Measurements from ENCODE around the gene RIC3. TPM values are rescaled to one million over a fixed set of nuclear protein-coding genes. Genes with fewer than 3 reads are reported as not detected.

RIC3 gene
- total RNA-seq, 1 experiment from 2014 or later = not detected

DNA sequence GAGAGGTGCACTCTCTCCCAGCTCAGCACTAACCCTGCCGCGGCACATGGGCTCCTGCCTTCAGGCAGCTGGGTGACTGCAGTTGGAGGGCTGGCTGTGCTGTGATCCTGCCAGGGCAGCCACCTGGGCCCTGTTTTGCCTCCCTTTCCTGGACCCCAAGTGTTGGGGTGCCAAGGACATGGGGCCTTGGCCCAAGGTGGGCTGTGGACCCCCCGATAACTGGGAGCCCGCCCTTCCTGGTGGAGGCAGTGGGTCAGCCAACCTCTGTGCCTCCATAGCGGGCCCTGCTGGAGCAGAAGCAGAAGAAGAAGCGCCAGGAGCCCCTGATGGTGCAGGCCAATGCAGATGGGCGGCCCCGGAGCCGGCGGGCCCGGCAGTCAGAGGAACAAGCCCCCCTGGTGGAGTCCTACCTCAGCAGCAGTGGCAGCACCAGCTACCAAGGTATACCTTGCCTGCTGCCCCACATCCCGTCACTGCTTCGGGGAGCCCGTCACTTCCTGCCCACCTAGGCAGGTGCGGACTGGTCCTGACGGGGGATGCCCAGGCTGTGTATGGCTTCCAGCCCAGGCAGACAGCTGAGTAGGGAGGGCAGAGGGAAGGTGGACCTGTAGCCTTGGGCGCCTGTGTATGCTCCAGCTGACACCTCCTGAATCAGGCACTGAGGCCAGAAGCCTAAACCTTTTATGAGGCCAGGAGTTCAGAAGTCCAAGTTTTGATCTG, 78.9 kb downstream of the RIC3 start:
- Histone ChIP-seq H3K36me3 (ENCODE audit: insufficient read depth, low read length, poor library complexity, severe bottlenecking) (no peaks in the 10 kb centered on the region), H3K9me3 (ENCODE audit: low read depth, low read length, poor library complexity, severe bottlenecking) (no peaks in the 10 kb centered on the region), H3K4me3 (ENCODE audit: low read depth, low read length, poor library complexity, severe bottlenecking) (no peak overlapping the region), H3K27ac (ENCODE audit: low read depth, low read length, poor library complexity, severe bottlenecking) (no peak overlapping the region), H3K27me3 (replicated peaks; ENCODE audit: insufficient read depth, low read depth, low read length, poor library complexity) (no peaks in the 10 kb centered on the region), H3K4me1 (ENCODE audit: insufficient read depth, low read length, poor library complexity, severe bottlenecking) (no peaks in the 10 kb centered on the region)
- CTCF ChIA-PET = interaction anchor here (1.0 to 2.0 kb wide), 3 partner anchors 10 to 84 kb away, joined by 3 to 19 read pairs (median 16); no protein-coding TSS in a partner anchor
- TF ChIP-seq EZH2 (IDR thresholded peaks at IDR 0.05; ENCODE audit: borderline replicate concordance, low read depth, low read length, poor library complexity, severe bottlenecking) = no peak
- TF ChIP-seq, protein P1, sequence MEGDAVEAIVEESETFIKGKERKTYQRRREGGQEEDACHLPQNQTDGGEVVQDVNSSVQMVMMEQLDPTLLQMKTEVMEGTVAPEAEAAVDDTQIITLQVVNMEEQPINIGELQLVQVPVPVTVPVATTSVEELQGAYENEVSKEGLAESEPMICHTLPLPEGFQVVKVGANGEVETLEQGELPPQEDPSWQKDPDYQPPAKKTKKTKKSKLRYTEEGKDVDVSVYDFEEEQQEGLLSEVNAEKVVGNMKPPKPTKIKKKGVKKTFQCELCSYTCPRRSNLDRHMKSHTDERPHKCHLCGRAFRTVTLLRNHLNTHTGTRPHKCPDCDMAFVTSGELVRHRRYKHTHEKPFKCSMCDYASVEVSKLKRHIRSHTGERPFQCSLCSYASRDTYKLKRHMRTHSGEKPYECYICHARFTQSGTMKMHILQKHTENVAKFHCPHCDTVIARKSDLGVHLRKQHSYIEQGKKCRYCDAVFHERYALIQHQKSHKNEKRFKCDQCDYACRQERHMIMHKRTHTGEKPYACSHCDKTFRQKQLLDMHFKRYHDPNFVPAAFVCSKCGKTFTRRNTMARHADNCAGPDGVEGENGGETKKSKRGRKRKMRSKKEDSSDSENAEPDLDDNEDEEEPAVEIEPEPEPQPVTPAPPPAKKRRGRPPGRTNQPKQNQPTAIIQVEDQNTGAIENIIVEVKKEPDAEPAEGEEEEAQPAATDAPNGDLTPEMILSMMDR (conservative IDR thresholded peaks at IDR 0.05; ENCODE audit: low read depth, low read length) = no peak
- DNase-seq (ENCODE audit: low spot score) = no peak
- POLR2A ChIA-PET (ENCODE audit: low non-redundant PET) = no interaction called here
- BruUV-seq (replicated peaks) = no TSS peak
- intact Hi-C loops (cut with micrococcal nuclease; ENCODE audit: unreplicated experiment) = loop anchor here (10.0 kb wide), 2 partner anchors 395 to 995 kb away; no protein-coding TSS in a partner anchor

DNA sequence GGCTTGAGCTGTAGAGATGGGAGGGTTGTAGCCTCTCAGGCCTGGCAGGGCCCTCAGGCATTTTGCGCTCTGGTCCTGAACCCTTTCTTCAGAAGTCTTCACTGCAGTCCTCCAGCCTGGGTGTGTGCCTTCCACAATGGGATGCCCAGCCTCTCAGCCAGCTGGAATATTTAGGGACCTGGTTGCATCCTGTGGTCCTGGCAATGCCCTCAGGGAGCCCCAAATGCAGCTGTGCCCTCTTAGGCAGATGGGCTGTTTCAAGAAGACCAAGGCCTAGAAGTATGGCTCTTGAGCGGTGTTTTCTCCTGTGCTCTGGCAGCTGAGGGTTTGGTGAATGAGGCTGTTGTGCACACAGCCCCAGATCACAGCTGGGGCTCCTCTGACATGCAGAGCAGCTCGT, 81.1 kb downstream of the RIC3 start:
- Histone ChIP-seq H3K27me3 (replicated peaks; ENCODE audit: insufficient read depth, low read depth, low read length, poor library complexity) (no peaks in the 10 kb centered on the region), H3K27ac (ENCODE audit: low read depth, low read length, poor library complexity, severe bottlenecking) (no peak overlapping the region), H3K36me3 (ENCODE audit: insufficient read depth, low read length, poor library complexity, severe bottlenecking) (no peaks in the 10 kb centered on the region), H3K4me3 (ENCODE audit: low read depth, low read length, poor library complexity, severe bottlenecking) (no peak overlapping the region), H3K9me3 (ENCODE audit: low read depth, low read length, poor library complexity, severe bottlenecking) (no peaks in the 10 kb centered on the region), H3K4me1 (ENCODE audit: insufficient read depth, low read length, poor library complexity, severe bottlenecking) (no peaks in the 10 kb centered on the region)
- TF ChIP-seq, protein P1 (conservative IDR thresholded peaks at IDR 0.05; ENCODE audit: low read depth, low read length) = no peak
- TF ChIP-seq EZH2 (IDR thresholded peaks at IDR 0.05; ENCODE audit: borderline replicate concordance, low read depth, low read length, poor library complexity, severe bottlenecking) = no peak
- BruUV-seq (replicated peaks) = no TSS peak
- CTCF ChIA-PET = no interaction called here
- intact Hi-C loops (cut with micrococcal nuclease; ENCODE audit: unreplicated experiment) = no loop called here
- POLR2A ChIA-PET (ENCODE audit: low non-redundant PET) = no interaction called here
- DNase-seq (ENCODE audit: low spot score) = no peak

DNA sequence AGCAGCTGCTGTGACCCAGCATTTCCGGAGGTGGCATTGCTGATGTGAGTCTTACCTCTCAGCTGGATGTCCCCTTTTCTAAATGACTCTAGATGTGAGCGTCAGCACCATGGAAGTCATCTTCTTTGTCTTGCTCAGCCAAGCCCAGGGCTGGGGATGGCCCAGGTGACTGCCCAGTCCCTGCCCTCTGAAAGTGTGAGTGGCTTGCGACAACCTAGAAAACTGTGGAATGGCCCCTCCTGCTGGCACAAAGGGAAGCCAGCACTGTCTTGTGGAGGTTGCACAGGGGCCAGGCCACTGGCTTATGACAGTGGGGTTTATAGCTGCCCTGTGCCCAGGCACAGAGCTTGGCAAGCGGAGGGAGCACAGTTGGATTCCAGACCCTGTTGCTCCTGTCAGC, 81.6 kb downstream of the RIC3 start:
- Histone ChIP-seq H3K4me3 (ENCODE audit: low read depth, low read length, poor library complexity, severe bottlenecking) (no peak overlapping the region), H3K27me3 (replicated peaks; ENCODE audit: insufficient read depth, low read depth, low read length, poor library complexity) (peaks cover 1% of the 10 kb centered on the region), H3K9me3 (ENCODE audit: low read depth, low read length, poor library complexity, severe bottlenecking) (no peaks in the 10 kb centered on the region), H3K4me1 (ENCODE audit: insufficient read depth, low read length, poor library complexity, severe bottlenecking) (no peaks in the 10 kb centered on the region), H3K27ac (ENCODE audit: low read depth, low read length, poor library complexity, severe bottlenecking) (no peak overlapping the region), H3K36me3 (ENCODE audit: insufficient read depth, low read length, poor library complexity, severe bottlenecking) (no peaks in the 10 kb centered on the region)
- intact Hi-C loops (cut with micrococcal nuclease; ENCODE audit: unreplicated experiment) = no loop called here
- POLR2A ChIA-PET (ENCODE audit: low non-redundant PET) = no interaction called here
- TF ChIP-seq, protein P1 (conservative IDR thresholded peaks at IDR 0.05; ENCODE audit: low read depth, low read length) = no peak
- no peak for DNase-seq (ENCODE audit: low spot score)
- no TSS peak for BruUV-seq (replicated peaks)
- CTCF ChIA-PET = interaction anchor here (1.5 kb wide), 1 partner anchor 81 kb away, joined by 3 read pairs; no protein-coding TSS in a partner anchor
